ENCODE results near the gene CELF4. TPM values are rescaled to one million over a fixed set of nuclear protein-coding genes. Genes with fewer than 3 reads are reported as not detected.

CELF4 gene
- total RNA-seq, 1 donor from 2014 or later, result 2.3 TPM

DNA sequence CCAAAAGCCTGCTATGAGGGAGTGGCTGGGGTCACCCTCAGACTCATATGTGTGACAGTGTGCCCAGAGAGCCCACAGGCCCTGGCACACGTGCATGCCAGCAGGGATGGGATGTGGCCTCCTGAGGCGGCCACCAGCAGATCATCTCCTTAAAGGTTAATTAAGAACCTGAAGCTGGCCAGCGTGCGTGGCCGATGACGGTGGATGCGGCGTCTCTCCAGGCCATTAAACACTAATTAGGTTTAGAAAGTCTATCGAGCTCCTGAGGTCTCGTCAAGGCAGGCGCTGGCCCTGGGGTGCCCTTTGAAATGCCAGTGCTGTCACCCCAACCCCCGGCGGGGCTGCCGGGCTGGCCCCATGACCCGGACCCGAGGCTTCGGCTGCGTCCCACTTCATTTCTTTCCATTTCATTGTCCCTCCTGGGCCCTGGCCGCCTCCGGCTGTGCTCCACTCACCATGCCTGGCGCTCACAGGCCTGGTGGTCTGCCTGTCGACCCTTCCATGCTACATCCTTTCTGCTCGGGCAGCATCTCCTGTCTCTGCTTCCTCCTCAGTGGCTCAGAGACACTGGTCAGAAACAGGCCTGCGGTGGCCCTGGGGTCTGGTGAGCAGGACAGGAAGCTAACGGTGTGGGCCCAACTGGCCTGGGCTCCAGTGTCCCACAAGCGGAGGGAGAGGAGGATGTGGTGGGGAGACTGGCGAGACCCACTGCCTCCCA, 228.9 kb downstream of the CELF4 start:
- TF ChIP-seq, protein P1, sequence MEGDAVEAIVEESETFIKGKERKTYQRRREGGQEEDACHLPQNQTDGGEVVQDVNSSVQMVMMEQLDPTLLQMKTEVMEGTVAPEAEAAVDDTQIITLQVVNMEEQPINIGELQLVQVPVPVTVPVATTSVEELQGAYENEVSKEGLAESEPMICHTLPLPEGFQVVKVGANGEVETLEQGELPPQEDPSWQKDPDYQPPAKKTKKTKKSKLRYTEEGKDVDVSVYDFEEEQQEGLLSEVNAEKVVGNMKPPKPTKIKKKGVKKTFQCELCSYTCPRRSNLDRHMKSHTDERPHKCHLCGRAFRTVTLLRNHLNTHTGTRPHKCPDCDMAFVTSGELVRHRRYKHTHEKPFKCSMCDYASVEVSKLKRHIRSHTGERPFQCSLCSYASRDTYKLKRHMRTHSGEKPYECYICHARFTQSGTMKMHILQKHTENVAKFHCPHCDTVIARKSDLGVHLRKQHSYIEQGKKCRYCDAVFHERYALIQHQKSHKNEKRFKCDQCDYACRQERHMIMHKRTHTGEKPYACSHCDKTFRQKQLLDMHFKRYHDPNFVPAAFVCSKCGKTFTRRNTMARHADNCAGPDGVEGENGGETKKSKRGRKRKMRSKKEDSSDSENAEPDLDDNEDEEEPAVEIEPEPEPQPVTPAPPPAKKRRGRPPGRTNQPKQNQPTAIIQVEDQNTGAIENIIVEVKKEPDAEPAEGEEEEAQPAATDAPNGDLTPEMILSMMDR (IDR thresholded peaks at IDR 0.05; ENCODE audit: unreplicated experiment), result no peak
- H3K9me3 Mint-ChIP-seq, result no peaks in the 10 kb centered on the region
- H3K4me3 Mint-ChIP-seq, result no peak overlapping the region
- H3K27me3 Mint-ChIP-seq (ENCODE audit: low read depth), result peaks cover 23% of the 10 kb centered on the region
- no peak overlapping the region for H3K27ac Mint-ChIP-seq
- no peak for DNase-seq (ENCODE audit: low spot score in 2 of 2, unreplicated experiment in 2 of 2)
- peaks cover 22% of the 10 kb centered on the region for H3K4me1 Mint-ChIP-seq
- no peaks in the 10 kb centered on the region for H3K36me3 Mint-ChIP-seq

- no peaks in the 10 kb centered on the region for H3K36me3 Mint-ChIP-seq
- TF ChIP-seq, protein P1 (IDR thresholded peaks at IDR 0.05; ENCODE audit: unreplicated experiment), result no peak
- no peak for DNase-seq (ENCODE audit: low spot score in 2 of 2, unreplicated experiment in 2 of 2)
- H3K9me3 Mint-ChIP-seq, result no peaks in the 10 kb centered on the region
- H3K27ac Mint-ChIP-seq, result no peak overlapping the region
- no peak overlapping the region for H3K4me3 Mint-ChIP-seq
- H3K27me3 Mint-ChIP-seq (ENCODE audit: low read depth), result peaks cover 18% of the 10 kb centered on the region
- peaks cover 29% of the 10 kb centered on the region for H3K4me1 Mint-ChIP-seq
Measured at GRCh38 chr18:37335409-37335736, 230.2 kb downstream of the CELF4 start.

- no peak for DNase-seq (ENCODE audit: low spot score in 2 of 2, unreplicated experiment in 2 of 2)
- no peak overlapping the region for H3K4me3 Mint-ChIP-seq
- H3K4me1 Mint-ChIP-seq, result peaks cover 33% of the 10 kb centered on the region
- no peaks in the 10 kb centered on the region for H3K36me3 Mint-ChIP-seq
- TF ChIP-seq, protein P1 (IDR thresholded peaks at IDR 0.05; ENCODE audit: unreplicated experiment), result no peak
- H3K9me3 Mint-ChIP-seq, result no peaks in the 10 kb centered on the region
- H3K27ac Mint-ChIP-seq, result peak overlapping the region; percentile 59
- H3K27me3 Mint-ChIP-seq (ENCODE audit: low read depth), result peaks cover 13% of the 10 kb centered on the region
Measured at GRCh38 chr18:37334631-37335408, 230.8 kb downstream of the CELF4 start.

DNA sequence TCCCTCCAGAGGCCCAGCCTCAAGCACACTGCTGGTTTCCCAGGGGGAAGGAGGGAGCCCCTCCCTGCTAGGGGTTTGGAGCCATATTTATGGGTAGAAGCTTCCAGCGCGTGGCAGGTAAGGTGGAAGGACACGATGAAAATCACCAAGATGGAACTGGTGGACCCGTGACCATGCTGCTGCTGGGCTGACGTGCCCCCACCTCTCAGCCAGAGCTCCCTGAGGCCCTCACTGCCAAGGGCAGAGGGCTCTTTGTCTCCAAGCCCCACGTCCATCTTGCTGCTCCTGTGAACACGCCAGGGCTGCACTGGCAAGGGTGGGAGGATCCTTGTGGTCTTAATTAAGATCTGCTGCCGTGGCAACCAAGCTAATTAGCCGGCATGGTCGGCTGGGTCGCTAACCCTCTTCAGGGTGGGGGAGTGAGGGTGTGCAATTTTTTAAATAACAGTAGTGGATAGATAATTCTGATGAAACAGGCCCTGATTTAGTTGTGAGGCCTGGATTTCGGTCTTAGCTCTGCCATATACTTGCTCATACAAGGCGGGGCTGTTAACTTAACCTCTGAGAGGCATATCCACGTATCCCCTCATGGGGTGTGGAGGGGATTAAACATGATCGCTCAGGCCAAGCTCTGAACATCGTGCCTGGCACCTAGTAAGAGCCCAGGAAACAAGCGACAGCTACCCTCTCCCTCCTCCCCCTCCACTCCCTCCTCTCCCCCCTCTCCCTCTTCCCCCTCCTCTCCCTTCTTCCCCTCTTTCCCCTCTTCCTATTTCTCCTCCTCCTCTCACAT, 232.8 kb downstream of the CELF4 start:
- Mint-ChIP-seq H3K4me1 (peaks cover 37% of the 10 kb centered on the region), H3K27me3 (ENCODE audit: low read depth) (peaks cover 4% of the 10 kb centered on the region), H3K4me3 (no peak overlapping the region), H3K27ac (no peak overlapping the region), H3K36me3 (no peaks in the 10 kb centered on the region), H3K9me3 (no peaks in the 10 kb centered on the region)
- DNase-seq (ENCODE audit: low spot score in 2 of 2, unreplicated experiment in 2 of 2), result no peak
- TF ChIP-seq, protein P1 (IDR thresholded peaks at IDR 0.05; ENCODE audit: unreplicated experiment), result no peak

DNA sequence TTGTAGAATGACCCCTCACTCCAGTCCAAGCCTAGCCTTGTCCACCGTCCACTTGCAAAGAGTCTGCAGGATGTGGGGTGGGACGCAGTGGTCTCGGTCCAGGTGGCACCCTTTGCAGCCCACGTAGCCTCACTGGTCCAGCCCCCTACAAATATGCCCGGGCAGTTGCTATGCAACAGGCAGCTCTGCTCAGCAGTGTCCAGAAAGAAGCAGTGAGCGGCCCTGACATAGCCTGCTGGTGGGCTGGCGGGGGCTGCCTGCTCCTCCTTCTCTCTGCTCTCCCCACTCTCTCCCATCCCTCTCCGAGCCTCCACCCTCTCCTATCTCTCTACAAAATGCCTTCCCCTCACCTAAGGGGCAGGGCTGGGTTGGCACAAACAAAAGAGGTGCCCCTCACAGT, 233.4 kb downstream of the CELF4 start:
- Mint-ChIP-seq H3K9me3 (no peaks in the 10 kb centered on the region), H3K36me3 (no peaks in the 10 kb centered on the region), H3K27me3 (ENCODE audit: low read depth) (peaks cover 6% of the 10 kb centered on the region), H3K4me1 (peaks cover 38% of the 10 kb centered on the region), H3K27ac (no peak overlapping the region), H3K4me3 (no peak overlapping the region)
- DNase-seq (ENCODE audit: low spot score in 2 of 2, unreplicated experiment in 2 of 2), result no peak
- TF ChIP-seq, protein P1 (IDR thresholded peaks at IDR 0.05; ENCODE audit: unreplicated experiment), result no peak

Measured in mesothelial cell of epicardium (in vitro differentiated cells).